Liver (tissue), 9 donors: ENCODE measurements around the gene NKAIN2. TPM values are rescaled to one million over a fixed set of nuclear protein-coding genes. Genes with fewer than 3 reads are reported as not detected.

Experiments used
- DNase-seq: peaks from one replicate; pipeline ENCODE4 v3.0.0-alpha.2; 2017; ENCODE audit warnings: low spot score
- H3K27ac ChIP-seq, 2 donors: one replicate each; pipeline ENCODE4 v1.7.0; 2013; ENCODE audit warnings: inconsistent platforms in 2 of 2, low read length in 2 of 2, control low read depth in 1 of 2, low read depth in 1 of 2, mild to moderate bottlenecking in 1 of 2
- H3K27me3 ChIP-seq, 4 donors: one replicate each; pipeline versions ENCODE4 v1.6.1 to v1.7.0; 2013; ENCODE audit warnings: low read length in 3 of 4, inconsistent platforms in 1 of 4, mild to moderate bottlenecking in 1 of 4, moderate library complexity in 1 of 4; ENCODE audit not compliant: control insufficient read depth in 4 of 4, insufficient read depth in 4 of 4
- H3K36me3 ChIP-seq, 4 donors: one replicate each; pipeline versions ENCODE4 v1.6.1 to v1.7.0; 2013; ENCODE audit warnings: low read length in 3 of 4, mild to moderate bottlenecking in 3 of 4, low read depth in 1 of 4, moderate library complexity in 1 of 4; ENCODE audit not compliant: control insufficient read depth in 4 of 4, insufficient read depth in 3 of 4
- H3K4me1 ChIP-seq, 4 donors: one replicate each; pipeline versions ENCODE4 v1.6.1 to v1.7.0; 2013; ENCODE audit warnings: low read length in 3 of 4, mild to moderate bottlenecking in 3 of 4, moderate library complexity in 1 of 4; ENCODE audit not compliant: control insufficient read depth in 4 of 4, insufficient read depth in 4 of 4
- H3K4me3 ChIP-seq, 3 donors: one replicate each; pipeline versions ENCODE4 v1.6.1 to v1.7.0; 2013; ENCODE audit warnings: low read length in 3 of 3, control low read depth in 1 of 3, low read depth in 1 of 3, mild to moderate bottlenecking in 1 of 3
- H3K9ac ChIP-seq, 2 donors: one replicate each; pipeline ENCODE4 v1.7.0; 2013; ENCODE audit warnings: low read length in 2 of 2, mild to moderate bottlenecking in 2 of 2, moderate library complexity in 2 of 2, control low read depth in 1 of 2, low read depth in 1 of 2
- H3K9me3 ChIP-seq, 4 donors: one replicate each; pipeline versions ENCODE4 v1.6.1 to v1.7.0; 2013; ENCODE audit warnings: low read length in 3 of 4; ENCODE audit not compliant: control insufficient read depth in 4 of 4
- ATF3 ChIP-seq: IDR thresholded peaks from 2 replicates; pipeline ENCODE4 v1.6.1; 2016; ENCODE audit warnings: antibody characterized with exemption
- CTCF ChIP-seq: fragments of 150-350 bp; IDR thresholded peaks from 2 replicates; pipeline ENCODE4 v1.5.1; 2017; ENCODE audit warnings: improper control_type of control experiment, low read depth, low read length; ENCODE audit not compliant: missing input control
- EGR1 ChIP-seq, 2 donors: IDR thresholded peaks; 2 replicates each; pipeline ENCODE4 v1.6.1; 2016 to 2018; ENCODE audit warnings: antibody characterized with exemption in 2 of 2, low read depth in 2 of 2
- FOXA2 ChIP-seq: IDR thresholded peaks from 2 replicates; pipeline ENCODE4 v1.6.1; 2016; ENCODE audit warnings: antibody characterized with exemption
- GABPA ChIP-seq, 2 donors: IDR thresholded peaks in 1 of 2; conservative IDR thresholded peaks in 1 of 2; 2 replicates each; pipeline ENCODE4 v1.6.1; 2016; ENCODE audit warnings: antibody characterized with exemption in 2 of 2, mild to moderate bottlenecking in 1 of 2, moderate library complexity in 1 of 2
- HNF4A ChIP-seq, 2 donors: conservative IDR thresholded peaks; 2 replicates each; pipeline ENCODE4 v1.6.1; 2016; ENCODE audit warnings: antibody characterized with exemption in 2 of 2, mild to moderate bottlenecking in 2 of 2
- HNF4G ChIP-seq: IDR thresholded peaks from 2 replicates; pipeline ENCODE4 v1.6.1; 2016; ENCODE audit warnings: antibody characterized with exemption
- JUND ChIP-seq, 2 donors: IDR thresholded peaks; 2 replicates each; pipeline ENCODE4 v1.6.1; 2016; ENCODE audit warnings: antibody characterized with exemption in 2 of 2
- MAX ChIP-seq: IDR thresholded peaks from 2 replicates; pipeline ENCODE4 v1.6.1; 2016; ENCODE audit warnings: antibody characterized with exemption
- NR2F2 ChIP-seq: IDR thresholded peaks from 2 replicates; pipeline ENCODE4 v1.6.1; 2016; ENCODE audit warnings: antibody characterized with exemption
- RAD21 ChIP-seq, 2 donors: IDR thresholded peaks; 2 replicates each; pipeline ENCODE4 v1.6.1; 2016; ENCODE audit warnings: antibody characterized with exemption in 2 of 2, mild to moderate bottlenecking in 2 of 2
- REST ChIP-seq: IDR thresholded peaks from 2 replicates; pipeline ENCODE4 v1.6.1; 2016; ENCODE audit warnings: antibody characterized with exemption, mild to moderate bottlenecking
- RXRA ChIP-seq, 2 donors: IDR thresholded peaks; 2 replicates each; pipeline ENCODE4 v1.6.1; 2017 to 2018; ENCODE audit warnings: antibody characterized with exemption in 2 of 2, mild to moderate bottlenecking in 1 of 2
- SP1 ChIP-seq: IDR thresholded peaks from 2 replicates; pipeline ENCODE4 v1.6.1; 2018; ENCODE audit warnings: antibody characterized with exemption, mild to moderate bottlenecking
- TAF1 ChIP-seq: conservative IDR thresholded peaks from 2 replicates; pipeline ENCODE4 v1.6.1; 2016; ENCODE audit warnings: antibody characterized with exemption, mild to moderate bottlenecking
- ZBTB33 ChIP-seq: IDR thresholded peaks from 2 replicates; pipeline ENCODE4 v1.6.1; 2016; ENCODE audit warnings: antibody characterized with exemption
- WGBS: extraction: QIAGEN DNeasy Blood & Tissue Kit; methylation state at CpG from one replicate; pipeline ENCODE4 v1.1.7; 2013; 5-methylcytosine and 5-hydroxymethylcytosine counted together
- polyA plus RNA-seq, 2 donors: library from polyadenylated mRNA; stranded (reverse) in 1 of 2; unstranded in 1 of 2; fragments of 200-250 nt in 1 of 2; fragments of >200 nt in 1 of 2; fragmentation: Nextera tagmentation in 1 of 2; extraction: Ambion mirVana in 1 of 2; gene quantifications; one replicate each; pipeline versions ENCODE4 v1.2.1 to v1.2.3, GENCODE V29; 2013 to 2015
- total RNA-seq, 2 donors: library from RNA; depleted of rRNA; stranded (reverse); fragments of >200 nt; gene quantifications; one replicate each; pipeline ENCODE4 v1.2.3, GENCODE V29; 2014
- donor health status: healthy.
- donor health status: healthy.
- donor health status: healthy.
- donor health status: healthy.
- donor health status: healthy.

The NKAIN2 gene
- total and polyA plus RNA-seq, 4 donors: 0.05 to 0.14 TPM; not detected in 2

- TF ChIP-seq NR2F2 (no peak), ZBTB33 (no peak), SP1 (no peak), RXRA (IDR thresholded peaks at IDR 0.05) (no peak), CTCF (no peak), RAD21 (IDR thresholded peaks at IDR 0.05) (no peak), FOXA2 (no peak), EGR1 (IDR thresholded peaks at IDR 0.05; ENCODE audit: low read depth in 2 of 2) (no peak), HNF4G (no peak), HNF4A (conservative IDR thresholded peaks at IDR 0.05) (no peak), GABPA (IDR thresholded peaks at IDR 0.05 in 1 of 2, conservative IDR thresholded peaks at IDR 0.05 in 1 of 2) (no peak), REST (no peak), MAX (no peak), JUND (IDR thresholded peaks at IDR 0.05) (no peak)
- H3K36me3 ChIP-seq: no peaks in the 10 kb centered on the region
- no peak for DNase-seq
- WGBS: 60% methylated on average over 1 of the region's 1 CpG
- no peak overlapping the region for H3K27ac ChIP-seq
- H3K9me3 ChIP-seq: no peaks in the 10 kb centered on the region
- H3K9ac ChIP-seq: no peak overlapping the region
- no peaks in the 10 kb centered on the region for H3K27me3 ChIP-seq
- H3K4me3 ChIP-seq: no peak overlapping the region
- no peaks in the 10 kb centered on the region for H3K4me1 ChIP-seq
These were observed 15.3 kb upstream of the NKAIN2 start for GRCh38 chr6:123788319-123788718.

- no peak overlapping the region for H3K9ac ChIP-seq
- no peak overlapping the region for H3K4me3 ChIP-seq
- 93% methylated on average over 2 of the region's 2 CpGs for WGBS
- H3K36me3 ChIP-seq: no peaks in the 10 kb centered on the region
- no peaks in the 10 kb centered on the region for H3K4me1 ChIP-seq
- DNase-seq: no peak
- H3K27me3 ChIP-seq: peaks cover 0 to 3% (median 0%) of the 10 kb centered on the region in 4 donors
- TF ChIP-seq SP1 (no peak), MAX (no peak), TAF1 (no peak), EGR1 (IDR thresholded peaks at IDR 0.05; ENCODE audit: low read depth in 2 of 2) (no peak), RAD21 (IDR thresholded peaks at IDR 0.05) (no peak), JUND (IDR thresholded peaks at IDR 0.05) (no peak), ATF3 (no peak), CTCF (no peak), NR2F2 (no peak)
- H3K27ac ChIP-seq: no peak overlapping the region
- peaks cover 0 to 1% (median 0%) of the 10 kb centered on the region in 4 donors for H3K9me3 ChIP-seq
These were observed 9.5 kb upstream of the NKAIN2 start for GRCh38 chr6:123794190-123794589.
